ENCODE data around the gene NT5C3B.
"Not testable (repeated sequence)": the region's sequence is repeated elsewhere in the genome, so short reads cannot be mapped to it uniquely, and the experiment has no call there.

DNA sequence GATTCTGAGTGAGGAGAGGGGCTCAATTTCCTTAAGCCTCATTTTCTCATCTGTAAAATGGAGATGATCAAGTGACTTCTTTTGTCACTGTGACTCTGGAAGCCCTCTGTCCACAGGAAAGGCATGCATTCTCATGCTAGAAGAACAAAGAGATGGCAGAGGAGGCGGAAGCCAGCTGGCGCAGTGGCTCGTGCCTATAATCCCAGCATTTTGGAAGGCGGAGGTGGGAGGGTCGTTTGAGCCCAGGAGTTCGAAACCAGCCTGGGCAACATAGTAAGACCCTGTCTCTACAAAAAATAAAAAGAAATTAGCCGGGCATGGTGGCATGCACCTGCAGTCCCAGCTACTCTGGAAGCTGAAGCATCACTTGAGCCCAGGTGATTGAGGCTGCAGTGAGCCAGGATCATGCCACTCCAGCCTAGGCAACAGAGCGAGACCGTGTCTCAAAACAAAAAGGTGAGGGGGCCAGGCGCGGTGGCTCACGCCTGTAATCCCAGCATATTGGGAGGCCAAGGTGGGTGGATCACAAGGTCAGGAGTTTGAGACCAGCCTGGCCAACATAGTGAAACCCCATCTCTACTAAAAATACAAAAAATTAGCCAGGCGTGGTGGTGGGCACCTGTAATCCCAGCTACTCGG lies 59.7 kb downstream of the NT5C3B start:
- TF ChIP-seq, protein P1, sequence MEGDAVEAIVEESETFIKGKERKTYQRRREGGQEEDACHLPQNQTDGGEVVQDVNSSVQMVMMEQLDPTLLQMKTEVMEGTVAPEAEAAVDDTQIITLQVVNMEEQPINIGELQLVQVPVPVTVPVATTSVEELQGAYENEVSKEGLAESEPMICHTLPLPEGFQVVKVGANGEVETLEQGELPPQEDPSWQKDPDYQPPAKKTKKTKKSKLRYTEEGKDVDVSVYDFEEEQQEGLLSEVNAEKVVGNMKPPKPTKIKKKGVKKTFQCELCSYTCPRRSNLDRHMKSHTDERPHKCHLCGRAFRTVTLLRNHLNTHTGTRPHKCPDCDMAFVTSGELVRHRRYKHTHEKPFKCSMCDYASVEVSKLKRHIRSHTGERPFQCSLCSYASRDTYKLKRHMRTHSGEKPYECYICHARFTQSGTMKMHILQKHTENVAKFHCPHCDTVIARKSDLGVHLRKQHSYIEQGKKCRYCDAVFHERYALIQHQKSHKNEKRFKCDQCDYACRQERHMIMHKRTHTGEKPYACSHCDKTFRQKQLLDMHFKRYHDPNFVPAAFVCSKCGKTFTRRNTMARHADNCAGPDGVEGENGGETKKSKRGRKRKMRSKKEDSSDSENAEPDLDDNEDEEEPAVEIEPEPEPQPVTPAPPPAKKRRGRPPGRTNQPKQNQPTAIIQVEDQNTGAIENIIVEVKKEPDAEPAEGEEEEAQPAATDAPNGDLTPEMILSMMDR (IDR thresholded peaks at IDR 0.05) = not testable (repeated sequence)
- not testable (repeated sequence) for TF ChIP-seq POLR2A, POLR2AphosphoS5 (IDR thresholded peaks at IDR 0.05)
